ENCODE measurements around the gene ZNF439.
"Not testable (repeated sequence)": the region's sequence is repeated elsewhere in the genome, so short reads cannot be mapped to it uniquely, and the experiment has no call there.

The ZNF439 gene

DNA sequence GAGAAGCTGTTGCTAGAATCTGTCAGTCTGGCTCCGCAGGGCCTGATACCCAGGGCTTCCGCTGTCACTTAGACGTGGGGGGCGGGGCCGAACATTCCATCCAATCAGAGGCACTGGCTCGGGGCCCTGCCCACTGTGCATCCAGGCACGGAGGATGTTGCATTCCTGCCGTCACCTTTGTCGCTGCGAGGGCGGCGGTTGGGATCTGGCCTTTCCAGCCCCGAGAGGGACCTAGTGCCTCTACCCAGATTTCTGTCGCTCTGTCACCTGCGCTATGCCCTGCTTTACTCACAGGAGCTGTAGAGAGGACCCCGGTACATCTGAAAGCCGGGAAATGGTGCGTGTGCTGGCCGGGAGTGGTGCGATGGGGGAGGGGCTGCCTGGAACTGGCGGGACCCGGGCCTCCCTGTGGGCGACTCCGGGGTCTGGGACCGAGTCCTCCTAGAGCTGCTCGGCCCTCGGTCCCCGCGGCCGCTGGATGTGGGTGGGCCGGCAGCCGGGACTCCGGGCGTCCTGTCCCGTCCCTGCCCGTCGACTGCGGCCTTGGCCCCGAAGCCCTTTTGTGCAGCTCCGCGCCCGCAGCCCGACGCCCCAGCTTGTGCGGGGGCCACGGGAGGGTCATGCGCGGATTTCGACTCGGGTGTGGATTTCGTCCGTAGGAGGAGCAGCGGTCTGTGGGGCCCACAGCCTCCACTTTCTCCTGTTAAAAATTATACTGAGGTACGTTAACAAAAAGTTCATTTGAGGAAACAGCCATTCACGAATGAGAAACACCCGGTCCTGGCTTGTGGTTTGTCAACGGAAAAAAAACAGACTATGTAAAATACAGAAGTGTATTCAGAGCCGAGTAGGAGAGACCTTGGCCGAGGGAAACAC, at the start of gene ZNF439:
ZNF439 (plus strand) TSS at position 133 of the 876 bp plus-strand sequence; CDS start at position 275, 142 bp downstream.
- peak; percentile 90 for FAIRE-seq
- peak; percentile 63 for DNase-seq (ENCODE audit: insufficient read length, low spot score)

GRCh38 chr19:11806354-11807098, 42.0 kb upstream of the ZNF439 start:
- FAIRE-seq (no peak), DNase-seq (ENCODE audit: insufficient read length, low spot score) (no peak)

- DNase-seq (ENCODE audit: insufficient read length, low spot score) (no peak), FAIRE-seq (no peak)
Measured at GRCh38 chr19:11807099-11807380, 41.5 kb upstream of the ZNF439 start.

- DNase-seq (ENCODE audit: insufficient read length, low spot score) (peak; percentile 15), FAIRE-seq (no peak)
Measured at GRCh38 chr19:11813703-11814028, 34.9 kb upstream of the ZNF439 start.

DNA sequence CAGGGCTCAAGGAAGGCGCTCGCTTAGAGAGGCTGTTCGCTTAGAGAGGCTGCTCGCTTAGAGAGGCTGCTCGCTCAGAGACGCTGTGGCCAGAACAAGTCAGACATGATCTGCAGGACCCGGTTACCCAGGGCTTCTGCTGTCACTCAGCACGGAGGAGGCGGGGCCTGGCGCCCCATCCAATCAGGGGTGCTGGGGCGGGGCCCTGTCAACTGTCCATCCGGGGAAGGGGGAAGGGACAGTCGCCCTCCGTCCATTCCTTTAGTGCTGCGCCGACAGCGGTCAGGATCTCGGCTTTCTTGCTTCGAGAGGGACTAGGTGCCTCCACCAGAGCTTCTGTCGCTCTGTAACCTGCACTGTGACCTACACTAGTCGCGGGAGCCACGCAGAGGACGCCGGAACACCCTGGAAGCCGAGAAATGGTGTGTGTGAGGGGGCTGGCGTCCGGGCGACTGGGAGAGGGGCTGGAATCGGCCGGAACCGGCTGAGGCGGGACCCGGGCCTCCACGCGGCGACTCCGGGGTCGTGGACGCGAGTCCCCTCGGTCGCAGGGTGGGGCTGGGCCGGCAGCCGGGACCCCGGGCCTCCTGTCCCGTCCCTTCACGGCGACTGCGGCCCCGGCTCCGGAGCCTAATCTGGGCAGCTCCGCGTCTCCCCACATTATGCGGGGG, 34.4 kb upstream of the ZNF439 start, which contains the start of gene ZNF440:
ZNF440 (plus strand) TSS at position 245 of the 671 bp plus-strand sequence; CDS start at position 420, 175 bp downstream.
- FAIRE-seq (peak; percentile 90), DNase-seq (ENCODE audit: insufficient read length, low spot score) (peak; percentile 92)

DNA sequence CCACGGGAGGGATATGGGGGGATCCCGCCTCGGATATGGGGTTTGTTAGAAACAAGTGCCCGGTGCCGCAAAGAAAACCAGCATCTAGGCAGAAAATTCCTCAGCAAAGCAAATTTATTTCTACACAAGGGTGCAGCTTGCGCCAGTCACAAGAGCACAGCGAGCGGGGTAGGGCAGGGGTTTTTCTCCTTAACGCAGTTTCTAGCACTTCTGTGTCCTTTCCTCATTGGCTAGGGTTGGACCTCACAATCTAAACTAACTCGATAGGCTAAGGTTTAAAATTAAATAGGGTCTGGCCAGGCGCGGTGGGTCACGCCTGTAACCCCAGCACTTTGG, 33.9 kb upstream of the ZNF439 start:
- DNase-seq (ENCODE audit: insufficient read length, low spot score) (no peak), FAIRE-seq (no peak)

GRCh38 chr19:11821474-11822109, 26.9 kb upstream of the ZNF439 start:
- FAIRE-seq (no peak), DNase-seq (ENCODE audit: insufficient read length, low spot score) (no peak)

DNA sequence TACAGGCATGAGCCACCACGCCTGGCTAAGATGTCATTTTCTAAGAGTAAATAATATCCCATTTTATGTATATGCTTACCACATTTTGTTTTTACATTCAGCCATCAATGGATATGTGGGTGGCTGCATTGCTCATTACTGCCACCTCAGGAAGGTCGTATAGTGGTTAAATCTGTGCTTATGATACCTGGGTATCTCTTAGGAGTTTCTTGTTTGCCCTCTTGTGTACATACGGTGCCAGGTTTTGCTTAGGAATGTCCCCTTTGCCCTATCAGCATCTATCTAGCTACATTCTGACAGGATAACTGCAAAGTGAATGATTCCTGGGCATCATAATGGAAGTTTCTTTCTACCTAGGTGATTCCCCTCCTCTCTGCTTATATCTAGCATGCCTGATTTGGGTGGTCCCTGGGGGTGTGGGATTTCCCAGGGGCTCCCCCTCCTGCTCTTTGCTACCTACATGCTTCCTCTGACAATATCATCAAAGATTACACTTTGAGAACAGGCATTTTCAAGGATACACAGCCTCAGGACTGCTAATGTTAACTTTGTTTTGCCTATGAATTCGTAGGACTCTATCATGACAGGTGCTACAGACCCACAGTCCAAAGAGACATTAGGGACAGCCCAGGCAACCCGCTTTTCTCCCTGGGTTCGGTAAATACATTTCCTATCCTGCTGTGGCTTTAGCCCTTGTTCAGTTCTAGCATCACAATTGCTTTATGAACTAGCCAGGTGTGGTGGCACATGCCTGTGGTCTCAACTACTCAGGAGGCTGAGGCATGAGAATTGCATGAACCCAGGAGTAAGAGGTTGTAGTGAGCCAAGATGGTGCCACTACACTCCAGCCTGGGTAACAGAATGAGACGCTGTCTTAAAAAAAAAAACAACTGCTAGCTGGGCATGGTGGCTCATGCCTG, 19.3 kb upstream of the ZNF439 start:
- not testable (repeated sequence) for DNase-seq (ENCODE audit: insufficient read length, low spot score); FAIRE-seq

DNA sequence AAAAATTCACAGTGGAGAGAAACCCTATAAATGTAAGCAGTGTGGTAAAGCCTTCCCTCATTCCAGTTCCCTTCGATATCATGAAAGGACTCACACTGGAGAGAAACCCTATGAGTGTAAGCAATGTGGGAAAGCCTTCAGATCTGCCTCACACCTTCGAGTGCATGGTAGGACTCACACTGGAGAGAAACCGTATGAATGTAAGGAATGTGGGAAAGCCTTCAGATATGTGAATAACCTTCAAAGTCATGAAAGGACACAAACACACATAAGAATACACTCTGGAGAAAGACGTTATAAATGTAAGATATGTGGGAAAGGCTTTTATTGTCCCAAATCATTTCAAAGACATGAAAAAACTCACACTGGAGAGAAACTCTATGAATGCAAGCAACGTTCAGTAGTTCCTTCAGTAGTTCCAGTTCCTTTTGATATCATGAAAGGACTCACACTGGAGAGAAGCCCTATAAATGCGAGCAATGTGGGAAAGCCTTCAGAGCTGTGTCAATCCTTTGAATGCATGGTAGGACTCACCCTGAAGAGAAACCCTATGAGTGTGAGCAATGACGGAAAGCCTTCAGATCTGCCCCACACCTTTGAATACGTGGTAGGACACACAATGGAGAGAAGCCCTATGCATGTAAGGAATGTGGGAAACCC, 16.1 kb upstream of the ZNF439 start:
- DNase-seq (ENCODE audit: insufficient read length, low spot score): no peak
- no peak for FAIRE-seq

DNA sequence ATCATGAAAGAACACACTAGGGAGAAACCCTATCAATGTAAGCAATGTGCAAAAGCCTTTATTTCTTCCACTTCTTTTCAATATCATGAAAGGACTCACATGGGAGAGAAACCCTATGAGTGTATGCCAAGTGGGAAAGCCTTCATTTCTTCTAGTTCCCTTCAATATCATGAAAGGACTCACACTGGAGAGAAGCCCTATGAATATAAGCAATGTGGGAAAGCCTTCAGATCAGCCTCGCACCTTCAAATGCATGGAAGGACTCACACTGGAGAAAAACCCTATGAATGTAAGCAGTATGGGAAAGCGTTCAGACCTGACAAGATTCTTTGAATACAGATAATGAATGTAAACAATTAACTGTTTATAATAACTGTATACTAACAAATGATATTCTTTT, 15.0 kb upstream of the ZNF439 start:
- no peak for DNase-seq (ENCODE audit: insufficient read length, low spot score)
- no peak for FAIRE-seq

DNA sequence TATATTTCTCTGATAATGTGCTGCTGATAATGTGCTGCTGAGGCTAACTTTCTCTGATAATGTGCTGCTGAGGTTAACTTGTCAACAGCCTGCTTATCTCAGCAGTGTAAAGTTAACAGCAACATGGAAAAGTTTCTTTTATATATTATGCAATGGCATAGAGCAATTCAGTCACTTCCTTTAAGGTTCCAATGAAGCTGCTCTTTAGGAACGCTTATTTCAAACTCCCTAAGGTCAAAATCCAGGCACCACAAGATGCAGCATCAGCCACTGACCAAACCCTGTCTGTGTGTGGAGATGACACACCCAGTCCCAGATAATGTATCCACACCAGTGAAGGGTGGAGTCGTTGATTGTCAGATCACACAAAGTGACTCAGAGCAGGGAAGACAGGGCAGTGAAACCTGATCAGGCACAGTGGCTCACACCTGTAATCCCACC, 12.9 kb upstream of the ZNF439 start:
- FAIRE-seq; DNase-seq (ENCODE audit: insufficient read length, low spot score): not testable (repeated sequence)

- FAIRE-seq (no peak), DNase-seq (ENCODE audit: insufficient read length, low spot score) (no peak)
Measured at GRCh38 chr19:11843722-11844121, 4.8 kb upstream of the ZNF439 start.

- DNase-seq (ENCODE audit: insufficient read length, low spot score); FAIRE-seq: not testable (repeated sequence)
Measured at GRCh38 chr19:11847615-11848014, 911 bp upstream of the ZNF439 start.

DNA sequence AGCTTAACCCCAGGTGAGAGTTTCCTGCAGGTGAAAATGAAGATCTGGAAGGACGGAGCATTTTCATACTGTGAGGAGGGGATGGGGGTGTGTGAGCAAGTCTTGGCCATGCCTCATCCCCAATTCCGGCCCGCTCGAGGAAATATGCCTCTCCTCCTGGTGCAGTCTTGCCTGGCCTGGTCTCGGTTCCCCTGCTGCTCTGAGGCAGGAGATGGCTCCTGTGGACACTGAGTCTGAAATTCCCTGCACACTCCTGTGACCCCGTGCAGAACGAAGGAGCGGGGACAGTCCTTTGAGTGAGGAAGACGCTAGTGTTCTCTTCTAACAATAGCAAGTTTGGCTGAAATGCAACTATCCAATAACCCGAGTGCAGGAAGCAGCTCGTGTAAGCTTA, 329 bp upstream of the ZNF439 start:
- no peak for FAIRE-seq
- no peak for DNase-seq (ENCODE audit: insufficient read length, low spot score)

- not testable (repeated sequence) for DNase-seq (ENCODE audit: insufficient read length, low spot score); FAIRE-seq
Measured at GRCh38 chr19:11850289-11850688, 1.8 kb downstream of the ZNF439 start.

GRCh38 chr19:11853358-11853757, 4.8 kb downstream of the ZNF439 start:
- FAIRE-seq (no peak), DNase-seq (ENCODE audit: insufficient read length, low spot score) (no peak)

GRCh38 chr19:11856596-11857250, 8.2 kb downstream of the ZNF439 start:
- FAIRE-seq: no peak
- DNase-seq (ENCODE audit: insufficient read length, low spot score): no peak

- DNase-seq (ENCODE audit: insufficient read length, low spot score): no peak
- FAIRE-seq: no peak
Measured at GRCh38 chr19:11860721-11861120, 12.2 kb downstream of the ZNF439 start.

GRCh38 chr19:11861301-11861700, 12.8 kb downstream of the ZNF439 start:
- DNase-seq (ENCODE audit: insufficient read length, low spot score) (no peak), FAIRE-seq (no peak)

Data from GM19239 (cell line).